Measurements from ENCODE around the gene EFCAB6. TPM values are rescaled to one million over a fixed set of nuclear protein-coding genes. Genes with fewer than 3 reads are reported as not detected.
"Not testable (repeated sequence)": the region's sequence is repeated elsewhere in the genome, so short reads cannot be mapped to it uniquely, and the experiment has no call there.

EFCAB6 gene
- total RNA-seq, 6 donors from 2014 or later: 2.4 to 94.3 (median 6.6) TPM

DNA sequence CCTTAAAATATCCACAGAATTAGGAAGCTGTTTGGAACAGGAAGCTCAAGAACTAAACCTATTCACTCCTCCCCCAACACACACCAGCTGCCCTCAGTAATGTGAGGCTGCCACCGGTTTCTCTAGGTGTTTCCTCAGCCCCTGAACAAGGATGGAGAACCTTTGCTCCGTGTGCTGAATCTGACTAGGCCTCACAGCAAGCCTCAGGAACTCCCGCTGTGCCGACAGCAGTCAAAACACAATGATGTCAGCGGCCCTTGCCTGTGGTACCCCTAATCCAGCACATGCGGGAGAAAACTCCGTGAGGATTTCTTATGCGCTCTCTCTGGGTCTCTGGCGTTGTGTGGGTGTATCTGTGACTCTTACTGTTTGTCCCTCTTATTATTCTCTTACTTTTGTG, 153.3 kb downstream of the EFCAB6 start:
- DNase-seq (no peak), ATAC-seq (ENCODE audit: low FRiP score in 2 of 2) (no peak)
- Histone ChIP-seq H3K27ac (no peak overlapping the region), H3K4me1 (no peaks in the 10 kb centered on the region), H3K4me3 (no peak overlapping the region), H3K36me3 (no peaks in the 10 kb centered on the region), H3K9me3 (no peaks in the 10 kb centered on the region), H3K27me3 (no peaks in the 10 kb centered on the region)
- TF ChIP-seq POLR2A (IDR thresholded peaks at IDR 0.05) (no peak), EP300 (IDR thresholded peaks at IDR 0.05) (no peak), POLR2AphosphoS5 (IDR thresholded peaks at IDR 0.05) (no peak)
- TF ChIP-seq, protein P1, sequence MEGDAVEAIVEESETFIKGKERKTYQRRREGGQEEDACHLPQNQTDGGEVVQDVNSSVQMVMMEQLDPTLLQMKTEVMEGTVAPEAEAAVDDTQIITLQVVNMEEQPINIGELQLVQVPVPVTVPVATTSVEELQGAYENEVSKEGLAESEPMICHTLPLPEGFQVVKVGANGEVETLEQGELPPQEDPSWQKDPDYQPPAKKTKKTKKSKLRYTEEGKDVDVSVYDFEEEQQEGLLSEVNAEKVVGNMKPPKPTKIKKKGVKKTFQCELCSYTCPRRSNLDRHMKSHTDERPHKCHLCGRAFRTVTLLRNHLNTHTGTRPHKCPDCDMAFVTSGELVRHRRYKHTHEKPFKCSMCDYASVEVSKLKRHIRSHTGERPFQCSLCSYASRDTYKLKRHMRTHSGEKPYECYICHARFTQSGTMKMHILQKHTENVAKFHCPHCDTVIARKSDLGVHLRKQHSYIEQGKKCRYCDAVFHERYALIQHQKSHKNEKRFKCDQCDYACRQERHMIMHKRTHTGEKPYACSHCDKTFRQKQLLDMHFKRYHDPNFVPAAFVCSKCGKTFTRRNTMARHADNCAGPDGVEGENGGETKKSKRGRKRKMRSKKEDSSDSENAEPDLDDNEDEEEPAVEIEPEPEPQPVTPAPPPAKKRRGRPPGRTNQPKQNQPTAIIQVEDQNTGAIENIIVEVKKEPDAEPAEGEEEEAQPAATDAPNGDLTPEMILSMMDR (IDR thresholded peaks at IDR 0.05): no peak
- WGBS, 2 donors: 59 to 67% methylated on average over 8 to 9 of the region's 9 CpGs

- H3K4me3 ChIP-seq; ATAC-seq (ENCODE audit: low FRiP score in 2 of 2); DNase-seq; H3K36me3 ChIP-seq; H3K27me3 ChIP-seq; H3K9me3 ChIP-seq; H3K4me1 ChIP-seq; H3K27ac ChIP-seq: not testable (repeated sequence)
- WGBS, 2 donors: 78 to 86% methylated on average over 6 of the region's 6 CpGs
These were observed 155.5 kb downstream of the EFCAB6 start for GRCh38 chr22:43656581-43656980.

DNA sequence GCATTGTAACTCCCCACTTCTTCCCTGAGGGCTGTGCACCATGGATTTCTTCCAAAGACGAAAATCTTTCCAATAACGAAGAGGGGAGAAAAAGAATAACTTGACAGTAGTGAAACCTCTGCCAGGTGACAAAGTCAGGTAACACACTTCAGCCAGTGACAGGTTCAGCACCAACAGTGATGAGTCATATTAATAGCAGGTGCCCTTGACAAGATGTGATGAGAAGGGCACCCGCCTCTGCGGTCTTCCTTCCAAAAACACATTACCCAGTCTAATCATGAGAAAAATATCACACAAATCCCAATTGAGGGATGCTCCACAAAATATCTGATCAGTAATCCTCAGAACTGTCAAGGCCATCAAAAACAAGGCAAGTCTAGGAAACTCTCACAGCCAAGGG, 157.8 kb downstream of the EFCAB6 start:
- no peak for DNase-seq

GRCh38 chr22:43652845-43653244, 159.3 kb downstream of the EFCAB6 start:
- ATAC-seq (ENCODE audit: low FRiP score in 2 of 2) (no peak), DNase-seq (no peak)
- no peaks in the 10 kb centered on the region for H3K27me3 ChIP-seq
- WGBS, 2 donors: 97 to 98% methylated on average over 4 of the region's 4 CpGs
- peaks cover 0 to 6% (median 0%) of the 10 kb centered on the region in 4 donors for H3K9me3 ChIP-seq
- no peaks in the 10 kb centered on the region for H3K36me3 ChIP-seq
- no peak overlapping the region for H3K4me3 ChIP-seq
- no peaks in the 10 kb centered on the region for H3K4me1 ChIP-seq
- no peak overlapping the region for H3K27ac ChIP-seq
- TF ChIP-seq POLR2AphosphoS5 (IDR thresholded peaks at IDR 0.05) (no peak), EP300 (IDR thresholded peaks at IDR 0.05) (no peak), POLR2A (IDR thresholded peaks at IDR 0.05) (no peak)
- TF ChIP-seq, protein P1 (IDR thresholded peaks at IDR 0.05): no peak

More for the DNA sequence above, 157.8 kb downstream of the EFCAB6 start:
- Histone ChIP-seq H3K4me3 (no peak overlapping the region), H3K9me3 (peaks cover 0 to 6% (median 0%) of the 10 kb centered on the region in 4 donors), H3K27ac (no peak overlapping the region), H3K4me1 (no peaks in the 10 kb centered on the region), H3K27me3 (no peaks in the 10 kb centered on the region), H3K36me3 (no peaks in the 10 kb centered on the region)
- ATAC-seq (ENCODE audit: low FRiP score in 2 of 2): no peak
- 92 to 94% methylated on average over 4 of the region's 4 CpGs for WGBS, 2 donors
- TF ChIP-seq POLR2A (IDR thresholded peaks at IDR 0.05): no peak
- TF ChIP-seq POLR2AphosphoS5 (IDR thresholded peaks at IDR 0.05): no peak
- TF ChIP-seq, protein P1 (IDR thresholded peaks at IDR 0.05): no peak
- TF ChIP-seq EP300 (IDR thresholded peaks at IDR 0.05): no peak

DNA sequence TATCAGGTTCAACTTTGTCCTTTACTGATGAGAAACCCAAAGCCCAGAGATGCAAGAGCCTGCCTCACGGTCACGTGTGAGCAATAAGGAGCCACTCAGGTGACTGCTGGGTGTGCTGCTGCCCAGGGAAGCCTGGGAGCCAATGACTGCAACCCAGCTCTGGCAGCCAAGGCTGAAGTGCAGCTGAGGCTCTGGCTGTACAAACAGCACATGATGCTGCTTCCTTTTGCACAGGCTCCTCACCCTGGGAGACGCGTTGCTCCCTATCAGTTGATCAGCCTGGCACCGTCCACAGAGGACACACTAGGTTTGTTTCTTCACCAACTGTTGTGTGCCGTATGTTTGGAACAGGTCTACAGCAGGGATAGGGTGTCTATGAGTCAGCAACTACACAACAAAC, 168.7 kb downstream of the EFCAB6 start:
- 73 to 78% methylated on average over 6 of the region's 6 CpGs for WGBS, 2 donors
- Histone ChIP-seq H3K9me3 (peaks cover 0 to 16% (median 0%) of the 10 kb centered on the region in 4 donors), H3K27me3 (no peaks in the 10 kb centered on the region), H3K36me3 (no peaks in the 10 kb centered on the region), H3K27ac (no peak overlapping the region), H3K4me3 (no peak overlapping the region), H3K4me1 (no peaks in the 10 kb centered on the region)
- ATAC-seq (ENCODE audit: low FRiP score in 2 of 2) (peak in 1 of 2 donors; percentile 40), DNase-seq (no peak)
- no peak for TF ChIP-seq POLR2A (IDR thresholded peaks at IDR 0.05)
- TF ChIP-seq, protein P1 (IDR thresholded peaks at IDR 0.05): no peak
- no peak for TF ChIP-seq EP300 (IDR thresholded peaks at IDR 0.05)
- TF ChIP-seq POLR2AphosphoS5 (IDR thresholded peaks at IDR 0.05): no peak
